HK-2 (cell line): ENCODE measurements around the gene RHEB.

Experiments used
- DNase-seq: peaks from one replicate; pipeline ENCODE4 v3.0.0-alpha.2; 2018; ENCODE audit not compliant: unreplicated experiment

Gene RHEB

DNA sequence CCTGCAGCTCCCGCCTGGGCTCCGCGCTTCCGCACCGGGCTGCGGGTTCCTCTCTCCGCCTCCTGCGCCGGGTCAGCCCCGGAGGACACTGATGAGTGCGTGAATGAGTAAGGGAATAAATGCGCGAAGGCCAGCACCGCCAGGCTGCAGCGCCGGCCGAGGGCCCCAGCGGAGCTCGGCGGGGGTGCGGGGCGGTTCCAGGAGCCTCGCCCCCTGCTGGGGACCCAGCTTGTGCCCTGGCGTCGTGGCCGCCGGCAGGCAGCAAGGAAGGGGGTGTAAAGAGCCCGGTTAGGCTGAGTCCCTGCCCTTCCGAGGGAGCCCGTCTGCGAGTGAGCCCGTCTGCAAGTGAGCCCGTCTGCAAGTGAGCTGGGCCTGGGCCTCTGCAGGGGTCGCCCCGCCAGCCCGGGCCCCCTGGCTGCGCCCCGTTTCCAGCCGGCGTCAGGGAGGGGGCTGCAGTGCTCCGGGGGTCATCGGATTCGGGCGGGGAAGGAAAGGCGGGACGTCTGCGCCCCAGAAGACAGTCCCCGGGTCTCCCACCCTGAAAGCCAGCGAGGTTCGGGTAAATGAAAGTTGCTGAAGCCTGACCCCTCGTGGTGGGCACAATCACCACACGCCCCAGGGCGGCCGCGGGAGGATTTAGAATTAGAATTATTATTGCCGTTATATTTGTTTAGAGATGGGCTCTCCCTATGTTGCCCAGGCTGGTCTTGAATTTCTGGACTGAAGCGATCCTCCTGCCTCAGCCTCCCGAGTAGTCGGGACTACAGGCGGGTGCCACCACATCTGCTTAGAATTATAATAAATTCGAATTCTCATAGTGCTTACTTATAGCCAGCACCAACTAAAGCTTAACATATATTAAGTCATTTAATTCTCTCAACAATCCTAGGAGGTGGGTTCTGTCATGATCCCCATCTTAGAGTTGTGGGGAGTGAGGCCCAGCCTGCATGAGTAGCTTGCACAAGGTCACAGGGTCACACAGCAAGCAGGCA lies 71.1 kb downstream of the RHEB start:
- no peak for DNase-seq

DNA sequence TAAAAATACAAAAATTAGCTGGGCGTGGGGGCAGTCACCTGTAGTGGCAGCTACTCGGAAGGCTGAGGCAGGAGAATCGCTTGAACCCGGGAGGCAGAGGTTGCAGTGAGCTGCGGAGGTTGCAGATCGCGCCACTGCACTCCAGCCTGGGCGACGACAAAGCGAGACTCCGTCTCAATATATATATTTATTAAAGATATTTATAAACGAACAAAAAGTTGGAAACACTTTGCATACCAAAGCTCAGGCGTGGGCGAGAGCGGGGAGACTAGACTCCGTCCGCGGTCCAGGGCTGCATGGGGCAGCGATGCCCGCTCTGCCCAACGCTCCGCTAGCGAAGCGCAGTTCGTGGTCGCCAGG lies 71.8 kb downstream of the RHEB start:
- no peak for DNase-seq

DNA sequence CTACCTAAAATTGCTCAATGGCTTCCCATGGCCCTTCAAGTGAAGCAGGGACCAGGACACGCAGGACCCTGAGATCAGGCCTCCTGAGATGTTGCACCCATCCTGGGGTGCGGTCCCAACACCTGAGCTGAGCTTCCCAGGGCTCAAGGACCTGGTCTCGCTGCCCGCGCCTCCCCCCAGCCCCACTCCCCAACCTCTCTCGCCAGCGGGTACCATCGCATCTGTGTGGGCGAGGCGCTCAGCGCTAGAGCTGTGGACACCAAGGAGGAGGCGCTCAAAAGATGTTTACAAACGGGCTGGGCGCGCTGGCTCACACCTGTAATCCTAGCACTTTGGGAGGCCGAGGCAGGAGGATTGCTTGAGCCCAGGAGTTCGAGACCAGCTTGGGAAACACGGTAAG lies 72.4 kb downstream of the RHEB start:
- DNase-seq: no peak

DNA sequence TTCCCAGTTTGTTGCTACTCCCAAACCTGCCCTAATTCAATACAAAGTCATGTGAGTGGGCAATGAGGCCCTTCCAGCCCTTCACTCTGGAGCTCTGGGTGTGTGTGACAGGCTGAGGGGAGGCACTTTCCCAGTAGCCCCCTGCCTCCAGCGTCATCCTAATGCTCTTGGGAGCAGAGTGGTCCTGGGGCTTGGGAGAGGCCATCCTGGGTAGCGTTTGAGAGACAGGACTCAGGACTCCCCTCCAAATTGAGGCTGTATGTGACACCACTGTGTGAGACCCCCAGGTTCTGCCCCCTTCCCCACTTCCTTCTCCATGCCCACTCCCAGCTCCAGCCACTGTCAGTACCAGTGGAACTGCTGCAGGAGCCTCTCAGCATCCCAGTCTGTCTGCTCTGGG lies 73.3 kb downstream of the RHEB start:
- DNase-seq: no peak

DNA sequence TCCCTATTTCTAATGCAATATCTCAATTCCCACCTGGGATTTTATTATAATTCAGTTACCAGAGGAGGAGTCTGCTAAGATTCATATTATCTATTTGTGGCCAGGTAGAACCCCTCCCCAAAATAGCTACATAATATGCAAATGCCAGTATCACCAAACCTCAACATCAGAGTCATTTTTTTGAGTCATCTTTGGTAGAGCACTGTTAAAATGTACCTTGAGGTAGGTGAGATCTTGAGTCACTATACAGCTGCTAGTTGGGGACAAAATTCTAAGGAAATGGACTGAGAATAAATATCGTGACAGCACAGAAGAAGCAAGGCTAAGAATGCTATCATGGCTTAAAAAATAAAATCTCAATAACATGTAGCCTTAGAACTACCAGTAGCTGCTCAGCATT lies 75.1 kb downstream of the RHEB start:
- DNase-seq: no peak

DNA sequence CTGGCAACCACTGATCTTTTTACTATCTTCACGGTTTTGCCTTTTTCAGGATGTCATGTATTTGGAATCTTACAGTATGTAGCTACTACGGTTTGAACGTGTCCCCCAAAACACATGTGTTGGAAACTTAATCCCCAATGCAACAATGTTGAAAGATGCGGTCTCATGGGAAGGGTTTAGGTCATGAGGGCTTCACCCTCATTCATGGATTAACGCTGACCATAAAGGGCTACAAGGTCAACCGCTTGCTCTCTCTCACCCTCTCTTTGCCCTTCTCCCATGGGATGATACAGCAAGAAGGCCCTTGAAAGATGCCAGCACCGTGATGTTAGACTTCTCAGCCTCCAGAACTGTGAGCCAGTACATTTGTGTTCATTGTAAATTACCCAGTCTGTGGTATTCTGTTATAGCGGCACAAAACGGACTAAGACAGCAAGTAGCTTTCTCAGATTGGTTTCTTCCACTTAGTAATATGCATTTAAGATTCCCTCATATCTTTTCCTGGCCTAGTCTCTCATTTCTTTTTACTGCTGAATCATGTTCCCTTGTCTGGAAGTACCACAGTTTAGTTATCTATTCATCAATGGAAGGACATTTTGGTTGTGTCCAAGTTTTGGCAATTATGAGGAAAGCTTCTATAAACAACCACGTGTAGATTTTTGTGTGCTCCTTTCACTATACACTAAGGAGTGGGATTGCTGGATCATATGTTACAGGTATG lies 76.8 kb downstream of the RHEB start:
- DNase-seq: no peak

DNA sequence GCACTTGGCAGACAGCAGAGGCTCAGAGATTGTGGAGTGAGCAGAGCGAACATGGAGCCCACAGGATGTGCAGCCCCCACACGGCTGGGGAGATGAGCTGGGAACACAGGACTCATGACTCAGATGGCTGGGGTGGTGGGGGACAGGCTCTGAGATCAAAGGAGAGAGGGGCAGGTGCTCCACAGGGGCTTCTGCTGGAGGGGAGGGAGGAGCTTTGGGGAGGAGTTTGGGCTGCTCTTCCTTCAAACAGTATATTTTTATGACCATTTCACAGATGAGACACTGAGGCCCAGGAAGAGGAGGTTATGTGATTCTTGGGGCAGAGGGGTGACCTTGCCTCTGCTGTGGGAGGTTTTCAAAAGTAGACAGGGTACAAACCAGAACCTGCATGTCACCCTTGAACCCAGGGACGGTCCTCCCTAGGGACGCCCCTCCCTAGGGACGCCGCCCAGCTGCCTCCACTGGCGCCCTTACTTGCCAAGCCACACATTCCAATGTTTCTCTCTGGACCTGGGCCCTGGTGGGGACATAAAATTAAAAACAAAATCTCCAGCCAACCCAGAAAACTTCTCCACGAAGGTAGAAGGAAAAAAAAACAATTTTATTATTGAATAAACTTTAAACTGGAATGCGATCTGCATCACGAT lies 78.8 kb downstream of the RHEB start:
- DNase-seq: no peak

DNA sequence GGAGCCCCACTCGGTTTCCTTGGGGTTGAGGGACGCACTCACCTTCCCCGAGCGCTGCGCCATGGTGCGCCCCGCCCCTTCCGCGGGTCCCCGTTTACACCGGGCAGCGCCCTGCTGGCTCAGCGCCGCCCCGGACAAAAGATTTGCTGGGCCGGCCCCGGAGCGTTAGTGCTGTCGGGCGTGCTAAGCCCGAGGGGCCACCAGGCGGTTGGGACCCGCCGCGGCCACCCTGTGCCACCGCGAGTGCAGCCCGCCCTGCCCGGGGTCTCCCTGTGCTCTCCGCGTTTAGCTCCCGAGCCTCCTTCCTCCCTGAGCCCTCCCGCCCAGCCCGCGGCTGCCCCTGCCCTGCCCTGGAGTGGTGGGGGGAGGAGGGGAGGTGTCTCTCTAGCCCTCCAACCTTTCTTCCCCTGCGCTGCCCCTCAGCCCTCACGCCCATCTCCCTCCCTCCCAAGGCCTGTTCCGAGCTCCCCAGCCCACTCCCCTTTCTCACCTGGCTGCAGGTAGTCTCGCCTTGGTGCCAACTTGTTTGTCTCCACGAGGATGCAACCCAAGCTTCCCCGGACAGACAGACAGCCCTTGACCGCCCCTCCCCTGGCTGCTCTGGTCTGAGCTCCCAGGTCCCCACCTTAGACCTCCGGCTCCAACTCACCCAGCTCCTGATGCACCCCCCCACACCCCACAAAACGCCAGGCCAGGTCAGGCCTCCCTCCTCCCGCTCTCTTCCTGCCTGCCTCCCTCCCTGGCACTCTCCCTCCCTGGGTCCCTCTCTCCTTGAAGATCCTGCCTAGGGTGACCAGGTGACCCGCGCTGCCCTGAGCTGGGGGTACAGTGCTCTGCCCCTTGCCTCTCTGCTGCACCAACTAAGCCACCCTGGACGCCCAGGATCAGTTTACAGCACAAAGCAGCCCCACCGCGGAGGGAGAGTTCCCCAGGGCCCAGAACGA lies 79.6 kb downstream of the RHEB start, which contains the start of gene CRYGN:
Gene CRYGN (minus strand): TSS at position 287 of the 944 bp plus-strand sequence. CDS start 224 bp downstream, at position 63.
- no peak for DNase-seq

DNA sequence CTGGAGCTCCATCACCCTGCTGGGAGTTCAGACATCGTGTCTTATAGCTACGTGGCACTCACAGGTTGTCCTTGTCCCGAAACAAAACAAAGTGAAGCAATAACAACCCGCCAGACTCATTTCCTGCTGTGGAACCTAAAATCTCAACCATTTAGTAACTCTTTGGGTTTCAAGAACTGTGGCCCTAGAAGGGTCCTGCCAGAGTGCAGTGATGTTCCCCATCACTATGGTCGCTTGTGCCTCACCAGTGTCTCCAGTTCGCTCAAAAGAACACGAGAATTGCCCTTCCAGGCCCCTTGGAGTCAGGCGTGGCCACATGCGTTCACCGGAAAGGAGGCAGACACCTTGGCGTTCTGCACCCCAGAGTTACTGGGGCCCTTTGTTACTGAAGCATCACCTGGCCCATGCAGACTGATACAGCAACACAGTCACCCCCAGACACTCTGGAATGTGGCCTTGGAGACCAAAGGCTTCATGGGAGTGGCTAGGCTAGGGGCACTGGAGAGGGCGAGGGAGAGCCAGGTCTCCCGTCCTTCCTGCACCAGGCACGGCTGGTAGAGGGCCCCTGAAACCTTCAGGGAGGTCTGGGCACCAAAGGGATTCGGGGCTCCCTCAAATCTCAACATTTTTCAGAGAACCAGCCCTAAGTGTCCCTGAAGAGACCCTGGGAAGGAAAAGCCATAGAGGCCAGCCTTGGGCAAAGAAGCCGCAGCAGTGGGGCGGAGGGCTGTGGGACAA lies 80.7 kb downstream of the RHEB start:
- no peak for DNase-seq

DNA sequence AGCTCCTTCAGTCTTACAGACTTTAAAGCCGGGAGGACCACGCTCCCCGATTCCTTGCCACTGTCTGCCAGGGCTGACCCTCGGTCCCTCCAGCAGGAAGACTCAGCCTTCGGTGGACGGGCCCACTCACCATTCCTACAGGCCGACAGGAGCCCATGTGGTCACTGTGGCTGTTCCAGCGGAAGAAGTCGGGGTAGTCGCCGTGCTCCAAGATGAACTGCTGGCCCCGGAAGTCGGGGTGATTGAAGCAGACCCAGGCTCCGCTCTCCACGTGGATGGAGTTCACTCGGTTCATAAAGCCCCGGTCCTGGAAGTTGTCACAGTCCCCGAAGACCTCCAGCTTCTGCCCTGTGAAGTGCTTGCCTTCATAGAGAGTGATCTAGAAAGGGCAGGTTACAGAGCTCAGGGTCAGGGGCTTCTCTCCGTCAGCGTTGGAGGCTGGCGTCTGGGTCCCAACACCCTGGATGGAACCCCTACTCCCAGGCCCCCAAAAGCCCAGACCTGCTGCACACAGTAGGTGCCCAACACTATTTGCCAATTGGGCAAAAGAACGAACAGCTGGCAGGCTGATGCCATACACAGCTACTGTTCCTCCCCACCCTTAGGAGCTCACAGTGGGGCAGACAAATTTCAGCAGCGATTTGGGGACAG lies 81.7 kb downstream of the RHEB start:
- DNase-seq: no peak

DNA sequence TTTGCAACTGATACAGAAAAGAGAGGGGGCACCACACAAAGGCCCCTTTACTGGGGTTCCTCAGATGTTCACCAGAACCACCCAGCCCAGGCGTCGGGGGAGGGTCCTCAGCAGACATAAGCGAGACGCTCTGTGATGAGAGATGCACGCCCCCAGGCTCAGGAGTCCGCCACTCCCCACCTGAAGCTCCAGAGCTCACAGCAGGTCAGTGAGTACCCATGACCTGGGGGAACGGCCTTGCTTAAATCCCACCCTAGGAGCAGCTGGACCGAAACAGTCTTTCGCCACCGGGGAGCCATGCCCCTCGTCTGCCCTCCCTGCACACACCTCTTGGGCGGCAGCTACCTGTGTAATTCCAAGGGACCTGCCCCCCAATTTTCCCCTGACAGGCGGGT lies 82.5 kb downstream of the RHEB start:
- no peak for DNase-seq

DNA sequence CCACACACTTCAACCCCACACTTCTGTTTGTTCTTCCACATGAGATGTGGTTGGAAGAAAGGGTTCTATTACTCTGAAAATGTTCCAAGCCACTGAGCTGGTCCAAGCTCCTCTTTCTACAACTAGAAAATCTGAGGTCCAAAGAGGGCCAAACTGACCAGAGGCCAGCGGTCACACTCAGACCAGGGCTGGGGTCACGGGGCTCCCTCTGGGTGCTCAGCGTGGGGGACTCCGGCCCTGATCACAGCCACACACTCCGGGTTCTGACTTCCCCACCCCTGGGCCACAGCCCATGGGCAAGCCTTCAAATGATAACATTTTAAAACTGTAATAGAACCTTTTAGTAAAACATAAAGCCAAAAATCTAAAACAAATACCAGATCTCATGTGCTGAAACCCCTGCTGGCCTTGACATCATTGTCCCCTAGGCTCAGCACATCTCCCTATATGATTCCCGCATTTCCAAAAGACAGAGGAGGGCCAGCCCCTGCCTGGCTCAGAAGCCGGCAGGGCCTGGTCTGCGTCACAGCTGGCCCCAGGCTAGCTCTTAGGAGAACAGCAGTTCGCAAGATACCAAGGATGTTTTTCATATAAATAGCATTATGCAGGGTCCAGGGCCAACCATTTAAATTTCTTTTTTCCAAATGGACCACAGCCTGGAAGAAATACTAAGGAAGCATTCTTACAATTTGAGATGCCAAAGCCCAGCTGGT lies 83.1 kb downstream of the RHEB start:
- DNase-seq: no peak

DNA sequence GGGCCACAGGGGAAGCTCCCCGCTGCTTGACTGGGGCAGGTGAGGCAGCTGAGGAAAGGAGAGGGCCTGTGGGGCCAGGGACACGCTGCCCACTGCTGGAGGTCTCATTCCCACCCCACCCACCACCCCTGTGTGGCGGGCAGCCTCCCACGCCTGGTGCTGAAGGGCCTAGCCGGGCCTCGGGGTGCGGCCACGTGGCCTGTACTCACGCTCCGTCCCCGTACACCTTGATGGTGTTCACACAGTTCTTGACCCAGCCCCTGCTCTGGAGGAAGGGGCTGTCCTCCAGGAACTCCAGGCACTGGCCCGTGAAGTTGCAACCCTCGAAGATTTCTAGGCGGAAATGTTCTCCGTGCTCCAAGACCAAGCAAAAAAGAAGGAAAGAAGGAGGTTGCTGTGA lies 83.7 kb downstream of the RHEB start:
- DNase-seq: no peak

DNA sequence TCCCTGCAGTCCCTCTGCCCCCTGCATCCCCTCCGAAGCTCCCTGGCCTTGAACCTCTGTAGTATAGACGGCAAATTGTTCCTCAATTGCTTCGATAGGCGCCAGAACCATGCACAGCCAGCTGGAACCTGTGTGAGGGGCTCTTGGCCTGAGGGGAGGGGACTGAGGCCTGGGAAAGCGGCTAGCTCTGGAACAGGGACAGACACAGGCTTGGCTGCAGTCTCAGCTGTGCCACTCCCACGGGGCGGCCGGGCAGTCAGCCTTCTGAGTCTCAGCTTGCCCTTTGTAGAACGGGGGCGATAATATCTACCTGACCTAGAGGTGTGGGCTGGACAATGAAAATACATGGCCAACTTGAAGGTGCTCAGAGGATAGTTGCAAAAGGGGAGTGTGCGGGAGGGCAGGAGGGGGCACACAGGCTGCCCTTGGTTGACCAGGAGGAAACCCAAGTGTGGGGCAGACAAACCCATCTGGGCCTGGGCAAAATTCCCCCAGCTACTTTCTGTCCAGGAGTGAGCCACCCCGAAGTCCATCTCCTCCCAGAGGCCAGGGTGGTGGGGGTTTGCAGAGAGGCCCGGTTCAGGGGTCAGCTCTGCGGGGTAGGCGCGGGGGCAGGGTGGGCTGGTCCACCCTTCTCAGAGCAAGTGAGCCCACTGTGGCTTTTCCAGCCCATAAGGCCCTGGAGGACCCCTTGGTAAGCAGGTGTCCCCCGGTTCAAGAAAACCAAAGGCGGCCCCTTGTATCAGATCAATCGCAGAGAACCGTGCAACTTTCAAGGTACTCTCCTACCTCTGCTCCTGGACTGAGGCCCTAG lies 84.4 kb downstream of the RHEB start:
- no peak for DNase-seq

DNA sequence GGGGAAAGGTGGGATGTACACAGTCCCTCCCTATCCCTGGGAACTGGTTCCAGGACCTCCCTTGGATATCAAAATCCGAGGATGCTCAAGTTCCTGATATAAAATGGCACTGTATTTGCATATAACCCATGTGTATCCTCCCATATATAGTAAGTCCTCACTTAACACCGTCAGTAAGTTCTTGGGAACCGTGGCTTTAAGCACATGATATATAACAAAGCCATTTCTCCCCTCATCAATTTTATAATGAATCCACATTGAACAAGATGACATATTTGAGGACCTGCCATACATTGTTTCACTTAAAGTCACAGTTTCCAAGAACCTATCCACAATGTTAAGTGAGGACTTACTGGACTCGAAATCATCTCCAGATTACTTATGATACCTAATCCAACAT lies 85.1 kb downstream of the RHEB start:
- DNase-seq: no peak

DNA sequence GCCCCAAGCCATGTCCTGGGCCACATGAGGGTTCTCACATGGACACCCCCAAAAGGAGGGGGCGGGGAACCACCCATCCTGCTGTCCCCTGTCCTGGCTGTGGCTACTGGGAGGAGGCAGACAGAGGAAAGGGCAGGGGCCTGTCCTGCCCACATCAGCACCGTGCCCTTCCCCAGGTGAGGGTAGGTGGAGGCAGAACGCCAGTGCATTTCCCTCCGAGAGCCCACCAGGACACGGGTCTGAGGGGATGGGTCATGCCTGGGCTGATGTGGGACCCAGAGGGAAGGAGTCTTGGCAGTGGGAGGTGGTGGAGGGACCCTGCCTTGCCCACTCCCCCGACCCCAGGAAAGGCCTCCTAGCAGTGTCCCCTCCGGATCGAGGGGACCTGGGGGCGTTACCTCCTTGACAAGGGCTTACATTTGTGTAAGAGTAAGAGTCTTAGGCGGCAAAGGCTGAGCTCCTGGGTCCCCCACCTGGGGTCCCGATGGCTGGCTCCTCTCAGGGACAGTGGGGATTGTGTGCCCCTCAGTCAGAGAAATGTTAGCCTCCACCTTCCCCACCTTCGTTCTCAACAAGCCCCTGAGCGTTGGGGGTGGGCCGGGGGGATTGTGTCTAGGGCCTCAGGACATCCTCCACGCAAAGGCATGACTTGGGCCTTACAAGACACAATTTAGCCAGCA lies 85.8 kb downstream of the RHEB start:
- no peak for DNase-seq

DNA sequence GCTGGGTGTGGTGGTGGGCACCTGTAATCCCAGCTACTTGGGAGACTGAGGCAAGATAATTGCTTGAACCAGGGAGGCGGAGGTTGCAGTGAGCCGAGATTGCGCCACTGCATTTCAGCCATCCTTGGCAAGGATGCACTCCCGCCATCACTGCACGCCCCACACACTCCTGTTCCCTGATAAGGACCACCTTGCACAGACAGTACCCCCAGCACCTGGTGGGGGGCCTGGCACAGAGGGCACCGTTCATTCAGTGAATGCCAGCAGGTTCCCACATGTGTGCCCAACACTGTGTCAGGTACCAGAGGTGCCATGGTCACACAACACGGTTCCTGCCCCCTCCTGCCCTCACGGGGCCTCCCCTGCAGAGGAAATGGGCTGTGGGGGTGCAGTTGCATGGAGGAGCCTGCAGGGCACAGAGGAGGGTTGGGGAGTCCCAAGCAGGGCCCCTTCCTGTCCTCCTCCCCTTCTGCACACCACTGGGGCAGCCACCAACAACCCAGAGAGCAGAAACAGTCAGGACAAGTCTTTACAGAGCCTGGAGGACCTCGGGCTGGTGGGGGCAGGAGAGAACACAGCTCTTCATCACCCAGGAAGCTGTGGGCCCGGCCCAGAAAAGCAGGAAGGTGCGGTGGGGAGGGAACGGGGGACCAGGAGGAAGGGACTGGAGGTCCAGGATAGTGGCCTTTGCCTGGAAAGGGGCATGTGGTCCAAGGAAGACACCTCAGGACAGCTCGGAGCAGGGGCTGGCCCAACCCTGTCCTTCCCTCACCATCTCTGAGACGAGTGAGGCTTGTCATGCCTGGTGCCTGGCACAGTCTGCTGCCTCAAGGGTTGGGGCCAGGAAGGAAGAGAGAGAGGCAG lies 86.8 kb downstream of the RHEB start:
- no peak for DNase-seq
